Measurements from ENCODE around the gene TP53I3.
"Not testable (repeated sequence)": the region's sequence is repeated elsewhere in the genome, so short reads cannot be mapped to it uniquely, and the experiment has no call there.

Gene TP53I3

DNA sequence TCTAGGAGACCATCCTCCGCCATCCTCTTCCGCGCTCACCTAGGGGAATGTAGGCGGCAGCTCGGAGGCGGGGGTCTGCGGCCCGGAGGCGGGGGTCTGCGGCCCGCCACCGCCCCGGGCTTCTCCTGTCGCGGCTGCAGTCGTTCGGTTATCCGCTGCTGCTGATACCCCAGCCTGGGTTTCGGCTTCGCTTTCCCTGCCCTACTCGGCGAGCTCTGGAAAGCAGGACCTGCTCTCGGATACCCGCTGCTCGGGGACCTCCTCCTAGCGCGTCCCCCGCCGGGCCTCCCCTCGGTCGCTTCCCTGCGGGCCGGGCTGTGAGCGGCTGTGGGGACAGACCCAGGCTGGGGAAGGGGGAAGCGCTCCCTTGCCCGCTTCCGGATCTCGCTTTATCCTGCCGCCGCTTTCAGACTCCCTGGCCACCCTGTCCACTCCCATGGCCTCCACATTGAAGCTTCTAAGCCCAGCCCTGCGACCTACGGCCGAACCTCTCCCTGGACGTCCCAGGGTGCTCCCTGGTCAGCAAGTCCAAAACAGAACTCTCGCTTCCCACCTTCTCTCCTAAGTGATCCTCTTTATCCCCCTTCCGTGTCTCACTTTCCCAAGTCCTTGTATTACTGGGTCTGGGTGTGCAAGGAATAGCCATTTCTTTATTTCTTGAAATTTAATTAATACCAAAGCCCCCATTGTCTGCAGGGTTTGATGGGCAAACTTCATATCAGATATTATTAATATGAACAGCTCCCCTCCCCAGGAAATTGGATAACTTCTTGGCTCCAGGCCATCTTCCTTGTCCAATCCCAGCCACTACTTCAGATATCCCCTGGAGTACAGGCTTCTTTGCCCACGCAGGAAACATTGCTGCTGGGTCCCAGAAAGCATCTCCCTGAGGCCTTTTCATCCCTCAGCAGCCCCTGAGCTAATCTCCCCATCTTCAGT lies 34.3 kb downstream of the TP53I3 start:
- Histone ChIP-seq H3K4me3 (ENCODE audit: low read length) (peak overlapping the region; percentile 76), H3K9ac (ENCODE audit: low read depth, low read length) (peak overlapping the region; percentile 54), H3K36me3 (ENCODE audit: insufficient read depth, low read length) (no peaks in the 10 kb centered on the region), H3K4me1 (ENCODE audit: control insufficient read depth, insufficient read depth, low read length) (peaks cover 15% of the 10 kb centered on the region), H3K27me3 (ENCODE audit: control insufficient read depth, insufficient read depth, low read length) (no peaks in the 10 kb centered on the region), H3K4me2 (ENCODE audit: low read length) (peak overlapping the region; percentile 91), H3K9me3 (replicated peaks; ENCODE audit: low read length) (no peaks in the 10 kb centered on the region)

DNA sequence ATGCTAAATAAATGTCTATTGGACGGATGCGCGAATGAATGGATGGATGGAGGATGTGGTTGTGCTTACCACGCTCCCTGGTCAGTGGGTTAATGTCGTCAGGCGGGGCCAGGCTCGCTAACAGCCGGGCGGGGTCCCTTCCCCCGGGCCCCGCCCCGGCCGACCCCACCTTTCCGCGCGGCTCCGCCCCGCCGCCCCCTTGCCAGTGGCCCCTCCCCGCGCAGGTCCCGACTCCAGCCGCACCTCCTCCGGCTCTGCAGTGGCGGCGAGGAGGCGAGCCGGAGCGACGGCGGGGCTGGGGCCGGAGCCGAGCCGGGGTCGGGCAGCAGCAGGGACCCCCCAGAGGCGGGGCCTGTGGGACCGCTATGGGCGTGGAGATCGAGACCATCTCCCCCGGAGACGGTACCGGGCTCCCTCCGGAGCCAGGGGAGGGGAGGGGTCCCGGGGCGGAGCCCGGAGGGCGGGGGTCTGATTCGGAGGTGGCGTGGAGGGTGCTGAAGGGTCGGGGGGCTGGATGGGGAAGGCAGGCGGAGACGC lies 35.1 kb downstream of the TP53I3 start, which contains the start of gene FKBP1B:
Gene FKBP1B (plus strand): TSS at position 257 of the 537 bp plus-strand sequence. CDS start 109 bp downstream, at position 366.
- peak within 1 kb of the TSS; percentile 91 for H3K4me2 ChIP-seq (ENCODE audit: low read length)
- H3K4me1 ChIP-seq (ENCODE audit: control insufficient read depth, insufficient read depth, low read length): peaks cover 15% of the 10 kb centered on the region
- peak within 1 kb of the TSS; percentile 54 for H3K9ac ChIP-seq (ENCODE audit: low read depth, low read length)
- H3K4me3 ChIP-seq (ENCODE audit: low read length): peak within 1 kb of the TSS; percentile 76
- H3K27me3 ChIP-seq (ENCODE audit: control insufficient read depth, insufficient read depth, low read length): no peaks in the 10 kb centered on the region
- H3K9me3 ChIP-seq (replicated peaks; ENCODE audit: low read length): no peaks in the 10 kb centered on the region
- H3K36me3 ChIP-seq (ENCODE audit: insufficient read depth, low read length): no peaks in the 10 kb centered on the region

DNA sequence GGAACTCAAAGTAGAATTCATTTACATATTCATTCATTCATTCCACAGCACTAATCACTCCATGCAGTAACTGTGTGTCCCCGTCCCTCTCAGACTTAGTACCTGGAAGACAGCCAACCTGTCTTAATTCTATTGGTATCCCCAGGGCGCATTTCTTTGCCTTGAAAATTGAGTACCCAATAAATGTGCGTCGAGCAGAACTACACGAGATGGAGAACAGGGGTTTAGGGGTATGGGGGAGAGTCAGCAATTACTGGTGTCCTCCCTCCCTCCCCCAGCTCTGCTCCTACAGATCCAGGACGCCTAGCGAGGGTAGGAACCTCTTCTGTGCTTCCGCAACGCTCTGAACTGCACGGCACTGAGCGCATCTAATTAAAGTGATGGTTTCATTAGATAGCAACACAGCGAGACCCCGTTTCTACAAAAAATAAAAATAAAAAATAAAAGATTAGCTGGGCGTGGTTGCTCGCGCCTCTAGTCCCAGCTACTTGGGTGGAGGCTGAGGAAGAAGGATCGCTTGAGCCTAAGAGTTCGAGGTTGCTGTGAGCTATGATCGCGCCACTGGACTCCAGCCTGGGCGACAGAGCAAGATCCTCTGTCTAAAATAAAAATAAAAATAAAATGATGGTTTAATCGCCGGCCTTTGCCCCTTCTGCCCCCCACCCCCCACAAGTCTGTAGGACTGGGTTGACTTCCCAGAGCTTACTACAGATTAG lies 35.7 kb downstream of the TP53I3 start:
- Histone ChIP-seq H3K4me1 (ENCODE audit: control insufficient read depth, insufficient read depth, low read length) (peaks cover 15% of the 10 kb centered on the region), H3K9me3 (replicated peaks; ENCODE audit: low read length) (no peaks in the 10 kb centered on the region), H3K4me2 (ENCODE audit: low read length) (peak overlapping the region; percentile 91), H3K4me3 (ENCODE audit: low read length) (peak overlapping the region; percentile 76), H3K36me3 (ENCODE audit: insufficient read depth, low read length) (no peaks in the 10 kb centered on the region), H3K27me3 (ENCODE audit: control insufficient read depth, insufficient read depth, low read length) (no peaks in the 10 kb centered on the region), H3K9ac (ENCODE audit: low read depth, low read length) (peak overlapping the region; percentile 54)

DNA sequence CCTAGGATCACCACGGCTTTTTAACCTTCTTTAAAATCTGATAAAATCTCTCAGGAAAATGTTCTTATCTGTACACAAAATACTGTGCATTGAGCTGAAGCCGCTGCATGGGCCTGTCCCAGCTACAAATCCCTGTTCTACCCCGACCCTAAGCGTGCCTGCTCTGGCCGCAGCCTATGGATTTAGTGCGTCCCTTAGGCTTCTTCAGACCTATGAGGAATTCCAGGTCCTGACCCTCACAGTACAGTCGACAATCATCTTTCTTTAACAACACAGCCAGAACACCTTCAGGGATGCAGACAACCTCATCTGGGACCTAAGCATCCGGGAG lies 37.0 kb downstream of the TP53I3 start:
- Histone ChIP-seq H3K4me2 (ENCODE audit: low read length) (peak overlapping the region; percentile 62), H3K4me1 (ENCODE audit: control insufficient read depth, insufficient read depth, low read length) (peaks cover 15% of the 10 kb centered on the region), H3K9me3 (replicated peaks; ENCODE audit: low read length) (no peaks in the 10 kb centered on the region), H3K4me3 (ENCODE audit: low read length) (peak overlapping the region; percentile 17), H3K9ac (ENCODE audit: low read depth, low read length) (no peak overlapping the region), H3K27me3 (ENCODE audit: control insufficient read depth, insufficient read depth, low read length) (no peaks in the 10 kb centered on the region), H3K36me3 (ENCODE audit: insufficient read depth, low read length) (no peaks in the 10 kb centered on the region)

DNA sequence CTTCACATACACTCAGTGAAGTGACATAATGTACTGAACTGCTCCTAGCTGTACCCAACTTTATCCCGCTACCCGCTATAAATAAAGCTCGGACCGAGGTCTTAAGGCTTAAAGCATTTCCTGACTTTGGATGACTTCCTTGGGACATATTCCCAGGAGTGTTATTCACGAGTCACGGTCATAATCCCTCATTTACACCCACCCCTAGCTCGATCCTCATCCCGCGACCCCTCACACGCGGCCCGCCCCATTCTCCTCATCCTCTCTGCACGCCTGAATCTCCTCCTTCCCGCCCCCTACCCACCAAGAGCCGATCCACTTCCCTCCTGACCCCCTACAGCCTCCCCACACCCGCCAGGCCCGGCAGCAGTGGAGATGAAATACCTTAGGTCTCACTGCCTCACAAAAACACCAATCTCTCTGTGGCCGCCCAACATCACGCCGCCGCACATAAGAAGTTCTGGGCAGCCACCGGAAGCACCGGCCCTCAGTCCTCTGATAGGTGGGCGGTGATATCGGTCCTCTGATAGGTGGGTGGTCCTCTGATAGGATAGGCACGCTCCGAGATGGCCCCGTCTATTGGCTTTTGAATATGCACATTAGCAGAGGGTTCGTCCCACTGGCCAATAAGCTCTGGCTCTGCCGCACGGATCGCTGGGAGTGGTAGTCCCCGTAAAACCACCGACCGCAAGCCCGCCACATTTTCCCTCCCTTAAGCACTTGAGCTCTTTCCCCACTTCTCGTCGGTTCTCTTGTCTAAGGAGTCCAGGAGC lies 37.5 kb downstream of the TP53I3 start, which contains the start of gene WDCP:
Gene WDCP (minus strand): TSS at position 462 of the 773 bp plus-strand sequence. CDS start 7,897 bp downstream, outside the sequence.
- Histone ChIP-seq H3K27me3 (ENCODE audit: control insufficient read depth, insufficient read depth, low read length) (no peaks in the 10 kb centered on the region), H3K9me3 (replicated peaks; ENCODE audit: low read length) (no peaks in the 10 kb centered on the region), H3K36me3 (ENCODE audit: insufficient read depth, low read length) (no peaks in the 10 kb centered on the region), H3K9ac (ENCODE audit: low read depth, low read length) (peak within 1 kb of the TSS; percentile 83), H3K4me2 (ENCODE audit: low read length) (peak within 1 kb of the TSS; percentile 79), H3K4me1 (ENCODE audit: control insufficient read depth, insufficient read depth, low read length) (peaks cover 15% of the 10 kb centered on the region), H3K4me3 (ENCODE audit: low read length) (peak within 1 kb of the TSS; percentile 83)

DNA sequence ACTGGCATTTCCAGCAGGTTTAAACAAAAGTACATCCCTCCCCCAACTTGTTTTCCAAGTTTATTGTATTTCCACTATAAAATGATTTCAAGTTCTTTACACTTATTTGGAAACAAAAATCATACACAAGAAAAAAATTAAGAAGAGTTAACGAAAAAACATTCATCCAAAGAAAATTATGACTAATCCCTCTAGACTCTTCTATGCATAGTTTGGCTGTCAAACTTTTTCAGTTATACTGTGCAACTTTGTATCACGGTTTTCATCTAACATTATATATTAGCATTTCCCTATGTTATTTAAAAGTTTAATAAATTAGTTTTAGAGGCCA lies 38.1 kb downstream of the TP53I3 start:
- H3K27me3 ChIP-seq (ENCODE audit: control insufficient read depth, insufficient read depth, low read length): no peaks in the 10 kb centered on the region
- peak overlapping the region; percentile 83 for H3K9ac ChIP-seq (ENCODE audit: low read depth, low read length)
- no peaks in the 10 kb centered on the region for H3K9me3 ChIP-seq (replicated peaks; ENCODE audit: low read length)
- H3K36me3 ChIP-seq (ENCODE audit: insufficient read depth, low read length): no peaks in the 10 kb centered on the region
- peaks cover 15% of the 10 kb centered on the region for H3K4me1 ChIP-seq (ENCODE audit: control insufficient read depth, insufficient read depth, low read length)
- peak overlapping the region; percentile 79 for H3K4me2 ChIP-seq (ENCODE audit: low read length)
- peak overlapping the region; percentile 83 for H3K4me3 ChIP-seq (ENCODE audit: low read length)

DNA sequence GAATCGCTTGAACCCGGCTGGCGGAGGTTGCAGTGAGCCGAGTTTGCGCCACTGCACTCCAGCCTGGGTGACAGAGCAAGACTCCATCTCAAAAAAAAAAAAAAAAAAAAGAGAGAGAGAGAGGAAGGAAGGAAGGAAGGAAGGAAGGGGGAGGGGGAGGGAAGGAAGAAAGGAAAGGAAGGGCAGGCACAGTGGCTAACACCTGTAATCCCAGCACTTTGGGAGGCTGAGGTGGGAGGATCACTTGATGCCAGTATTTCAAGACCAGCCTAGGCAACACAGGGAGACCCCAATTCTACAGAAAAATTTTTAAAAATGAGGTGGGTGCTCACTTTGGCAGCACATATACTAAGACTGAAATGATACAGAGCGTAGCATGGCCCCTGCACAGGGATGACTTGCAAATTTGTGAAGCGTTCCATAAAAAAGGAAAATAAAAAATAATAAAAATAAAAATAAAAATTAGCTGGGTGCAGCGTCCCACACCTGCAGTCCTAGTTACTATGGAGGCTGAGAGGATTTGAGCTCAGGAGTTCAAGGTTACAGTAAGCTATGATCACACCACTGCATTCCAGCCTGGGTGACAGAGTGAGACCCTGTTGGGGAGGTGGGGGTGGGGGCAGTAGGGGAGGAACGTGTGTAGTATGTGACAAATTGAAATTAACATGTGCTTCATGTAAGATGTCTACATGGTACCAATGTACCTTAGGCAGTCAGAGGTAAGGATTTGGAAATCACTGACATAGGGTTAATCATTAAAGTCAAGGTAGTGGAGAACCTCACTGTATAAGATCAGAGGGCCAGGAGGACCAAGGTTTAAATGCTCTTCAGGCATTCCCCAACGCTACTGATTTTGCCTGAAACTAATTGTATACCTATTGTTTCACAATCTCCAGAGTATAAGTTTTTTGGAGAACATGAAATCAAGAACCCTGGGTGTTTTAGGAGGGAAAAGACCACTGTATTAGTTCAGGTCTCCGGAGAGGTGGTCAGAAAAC lies 38.8 kb downstream of the TP53I3 start:
- peaks cover 15% of the 10 kb centered on the region for H3K4me1 ChIP-seq (ENCODE audit: control insufficient read depth, insufficient read depth, low read length)
- no peaks in the 10 kb centered on the region for H3K9me3 ChIP-seq (replicated peaks; ENCODE audit: low read length)
- H3K4me3 ChIP-seq (ENCODE audit: low read length): peak overlapping the region; percentile 83
- H3K4me2 ChIP-seq (ENCODE audit: low read length): peak overlapping the region; percentile 79
- H3K9ac ChIP-seq (ENCODE audit: low read depth, low read length): peak overlapping the region; percentile 83
- H3K36me3 ChIP-seq (ENCODE audit: insufficient read depth, low read length): no peaks in the 10 kb centered on the region
- H3K27me3 ChIP-seq (ENCODE audit: control insufficient read depth, insufficient read depth, low read length): no peaks in the 10 kb centered on the region

DNA sequence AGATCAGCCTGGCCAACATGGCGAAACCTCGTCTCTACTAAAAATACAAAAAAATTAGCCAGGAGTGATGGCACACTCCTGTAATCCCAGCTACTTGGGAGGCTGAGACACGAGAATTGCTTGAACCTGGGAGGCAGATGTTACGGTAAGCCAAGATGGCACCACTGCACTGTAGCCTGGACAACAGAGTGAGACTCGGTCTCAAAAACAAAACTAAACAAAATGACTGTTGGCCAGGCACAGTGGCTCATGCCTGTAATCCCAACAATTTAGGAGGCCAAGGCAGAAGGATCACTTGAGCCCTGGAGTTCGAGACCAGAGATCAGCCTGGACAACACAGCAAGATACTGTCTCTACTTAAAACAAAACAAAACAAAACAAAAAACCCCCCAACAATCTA lies 41.5 kb downstream of the TP53I3 start:
- H3K4me2 ChIP-seq (ENCODE audit: low read length); H3K9me3 ChIP-seq (replicated peaks; ENCODE audit: low read length): not testable (repeated sequence)
- peaks cover 14% of the 10 kb centered on the region for H3K36me3 ChIP-seq (ENCODE audit: insufficient read depth, low read length)

DNA sequence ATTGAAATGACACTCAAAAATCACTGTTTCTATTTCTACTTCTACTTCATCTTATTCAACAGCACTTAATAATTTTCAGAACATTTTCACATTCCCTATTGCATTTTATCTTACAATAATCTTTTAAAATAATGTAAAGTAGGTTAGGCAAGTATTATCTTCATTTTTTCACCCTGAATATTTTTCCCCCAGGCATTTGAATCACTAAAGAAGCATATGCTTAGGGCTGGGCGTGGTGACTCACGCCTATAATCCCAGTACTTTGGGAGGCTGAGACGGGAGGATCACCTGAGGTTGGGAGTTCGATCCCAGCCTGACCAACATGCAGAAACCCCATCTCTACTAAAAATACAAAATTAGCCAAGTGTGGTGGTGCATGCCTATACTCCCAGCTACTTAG lies 44.1 kb downstream of the TP53I3 start:
- no peak overlapping the region for H3K4me2 ChIP-seq (ENCODE audit: low read length)
- H3K9ac ChIP-seq (ENCODE audit: low read depth, low read length): no peak overlapping the region
- no peaks in the 10 kb centered on the region for H3K4me1 ChIP-seq (ENCODE audit: control insufficient read depth, insufficient read depth, low read length)
- no peaks in the 10 kb centered on the region for H3K27me3 ChIP-seq (ENCODE audit: control insufficient read depth, insufficient read depth, low read length)
- H3K4me3 ChIP-seq (ENCODE audit: low read length): no peak overlapping the region
- no peaks in the 10 kb centered on the region for H3K9me3 ChIP-seq (replicated peaks; ENCODE audit: low read length)
- H3K36me3 ChIP-seq (ENCODE audit: insufficient read depth, low read length): peaks cover 25% of the 10 kb centered on the region

More for the DNA sequence above, 41.5 kb downstream of the TP53I3 start:
- not testable (repeated sequence) for H3K4me3 ChIP-seq (ENCODE audit: low read length); H3K9ac ChIP-seq (ENCODE audit: low read depth, low read length); H3K27me3 ChIP-seq (ENCODE audit: control insufficient read depth, insufficient read depth, low read length)
- H3K4me1 ChIP-seq (ENCODE audit: control insufficient read depth, insufficient read depth, low read length): peaks cover 10% of the 10 kb centered on the region

DNA sequence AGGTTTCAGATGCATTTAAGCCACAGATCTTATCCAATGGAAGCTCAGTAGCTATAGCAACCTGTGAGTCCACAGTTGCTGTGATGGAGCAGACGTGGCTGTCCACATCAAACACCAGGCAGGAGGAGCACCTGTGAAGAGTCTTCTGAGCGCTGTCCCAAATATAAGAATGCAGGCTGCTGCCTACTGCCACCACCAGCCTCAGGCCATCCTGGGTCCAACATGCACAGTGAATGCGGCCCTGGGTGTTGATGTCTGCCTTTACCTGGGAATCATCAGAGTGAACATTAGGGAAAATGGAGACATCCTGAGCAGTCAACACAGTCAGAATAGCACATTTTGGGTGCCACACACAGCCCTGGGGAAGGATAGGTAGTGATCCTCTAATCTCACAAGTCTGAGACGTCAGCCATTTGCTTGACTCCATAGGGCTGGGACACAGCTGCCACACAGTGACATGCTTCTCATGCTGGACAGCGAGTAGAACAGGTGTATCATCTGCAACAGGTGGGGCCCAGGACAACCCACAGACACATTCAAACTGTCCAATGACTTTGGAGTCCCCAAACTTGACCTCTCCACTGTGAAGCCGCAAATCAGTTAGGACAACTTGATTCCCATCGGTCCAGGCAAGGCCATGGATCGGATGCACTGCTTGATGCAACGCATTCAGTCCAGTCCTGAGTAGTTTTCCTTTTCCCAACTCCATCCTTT lies 45.7 kb downstream of the TP53I3 start:
- Histone ChIP-seq H3K4me2 (ENCODE audit: low read length) (no peak overlapping the region), H3K4me1 (ENCODE audit: control insufficient read depth, insufficient read depth, low read length) (no peaks in the 10 kb centered on the region), H3K9ac (ENCODE audit: low read depth, low read length) (no peak overlapping the region), H3K9me3 (replicated peaks; ENCODE audit: low read length) (no peaks in the 10 kb centered on the region), H3K36me3 (ENCODE audit: insufficient read depth, low read length) (peaks cover 25% of the 10 kb centered on the region), H3K4me3 (ENCODE audit: low read length) (no peak overlapping the region), H3K27me3 (ENCODE audit: control insufficient read depth, insufficient read depth, low read length) (no peaks in the 10 kb centered on the region)

Measured in skeletal muscle satellite cell (primary cell).